ENCODE data around the gene ST6GALNAC1.

DNA sequence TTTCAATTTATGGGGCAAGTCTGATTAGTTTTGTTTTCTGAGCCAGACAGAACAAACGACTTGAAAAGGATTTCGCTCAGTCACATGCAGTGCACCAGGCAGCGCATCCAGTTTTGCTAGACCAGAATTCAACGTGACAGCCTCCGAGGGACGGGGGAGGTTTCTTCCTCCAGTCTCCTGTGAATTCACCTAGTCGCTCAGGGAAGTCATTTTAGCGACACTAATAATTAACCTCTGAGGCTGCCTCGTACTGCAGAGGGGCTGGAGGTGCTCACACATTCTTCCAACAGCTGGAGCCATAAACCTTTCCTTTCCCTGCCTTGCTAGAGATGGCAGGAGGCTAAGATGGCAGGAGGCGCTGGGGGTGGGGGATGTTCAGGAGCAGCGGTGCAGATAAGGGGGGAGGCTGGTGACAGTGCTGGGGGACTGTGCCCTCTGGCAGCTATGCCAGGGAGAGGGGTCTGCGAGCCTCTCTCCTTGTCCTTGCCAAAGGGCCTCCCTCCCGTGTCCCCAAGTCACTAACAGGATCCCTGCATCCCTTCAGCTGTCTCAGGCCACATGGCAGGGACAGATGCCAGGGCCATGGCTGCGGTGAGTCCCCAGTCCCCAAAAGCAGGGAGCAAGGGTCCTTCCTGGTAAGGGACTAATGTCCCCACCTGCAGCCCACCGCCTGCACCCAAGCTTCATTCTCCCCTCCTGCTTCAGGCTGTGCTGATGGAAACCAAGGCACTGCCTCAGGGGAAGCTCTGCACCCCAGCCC is 43.2 kb upstream of the ST6GALNAC1 start:
- TF ChIP-seq POLR2AphosphoS5 (IDR thresholded peaks at IDR 0.05; ENCODE audit: low read depth, low read length) (no peak), POLR2A (IDR thresholded peaks at IDR 0.05; ENCODE audit: low read depth, low read length) (no peak)

Measured in GM12892 (cell line).